MV-4-11 (cell line): Measurements from ENCODE around the gene RGS21.

Experiments
- DNase-seq: peaks from one replicate; lab custom pipeline; 2025; lab: John Stamatoyannopoulos, UW

The RGS21 gene

DNA sequence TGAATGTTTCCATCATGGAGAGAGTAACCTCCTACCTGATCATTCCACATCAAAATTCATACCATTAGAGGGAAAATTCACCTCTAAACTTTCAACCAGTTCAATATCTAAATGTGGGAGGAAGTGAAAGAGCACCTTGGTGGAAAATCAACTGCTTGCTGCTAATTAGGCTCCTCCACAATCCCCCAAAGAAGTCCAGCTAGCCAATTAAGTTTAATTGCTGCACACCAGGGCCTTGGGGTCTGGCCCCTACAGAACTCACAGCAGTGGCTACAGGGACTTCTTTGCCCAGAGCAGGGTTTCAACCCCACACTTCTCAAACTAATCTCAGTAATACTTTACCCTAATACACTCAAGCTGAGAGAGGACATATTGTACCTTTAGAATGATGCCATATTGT, 62.1 kb downstream of the RGS21 start:
- no peak for DNase-seq

DNA sequence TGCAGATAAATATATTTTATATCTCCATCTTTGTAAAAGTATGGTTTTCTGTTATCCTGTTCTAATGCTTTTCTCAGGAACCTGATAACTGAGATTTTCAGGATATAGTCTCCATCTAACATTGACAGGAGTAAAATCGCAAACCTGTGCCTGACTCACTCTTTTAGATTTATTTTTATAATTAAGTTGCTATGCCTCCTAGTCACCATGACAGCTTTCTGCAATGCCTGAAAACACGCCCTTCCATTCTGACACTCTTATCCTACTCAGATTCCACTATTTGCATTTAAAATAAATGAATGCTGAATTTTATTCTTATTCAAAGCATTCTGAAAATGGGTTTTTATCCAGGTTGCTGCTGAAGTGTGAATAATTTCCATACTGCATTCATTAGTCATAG, 62.8 kb downstream of the RGS21 start:
- DNase-seq = no peak

DNA sequence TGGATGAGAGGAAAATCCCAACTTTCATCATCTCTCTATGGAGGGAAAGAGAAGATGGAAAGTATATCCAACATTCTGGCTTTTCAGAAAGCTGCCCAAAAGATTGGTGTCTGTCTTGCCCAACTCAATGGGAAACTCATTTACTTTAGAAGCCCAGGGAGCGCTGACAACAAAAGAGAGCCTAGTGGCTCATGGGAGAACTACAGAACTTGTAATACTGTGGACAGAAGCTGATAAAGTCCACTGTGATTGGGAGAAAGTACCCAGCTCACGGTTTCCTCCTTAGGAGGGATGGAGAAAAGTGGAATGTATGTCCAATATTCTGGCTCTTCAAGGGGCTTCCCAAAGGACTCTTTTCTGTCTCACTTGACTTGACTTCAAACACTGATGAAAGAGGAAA, 66.0 kb downstream of the RGS21 start:
- no peak for DNase-seq

DNA sequence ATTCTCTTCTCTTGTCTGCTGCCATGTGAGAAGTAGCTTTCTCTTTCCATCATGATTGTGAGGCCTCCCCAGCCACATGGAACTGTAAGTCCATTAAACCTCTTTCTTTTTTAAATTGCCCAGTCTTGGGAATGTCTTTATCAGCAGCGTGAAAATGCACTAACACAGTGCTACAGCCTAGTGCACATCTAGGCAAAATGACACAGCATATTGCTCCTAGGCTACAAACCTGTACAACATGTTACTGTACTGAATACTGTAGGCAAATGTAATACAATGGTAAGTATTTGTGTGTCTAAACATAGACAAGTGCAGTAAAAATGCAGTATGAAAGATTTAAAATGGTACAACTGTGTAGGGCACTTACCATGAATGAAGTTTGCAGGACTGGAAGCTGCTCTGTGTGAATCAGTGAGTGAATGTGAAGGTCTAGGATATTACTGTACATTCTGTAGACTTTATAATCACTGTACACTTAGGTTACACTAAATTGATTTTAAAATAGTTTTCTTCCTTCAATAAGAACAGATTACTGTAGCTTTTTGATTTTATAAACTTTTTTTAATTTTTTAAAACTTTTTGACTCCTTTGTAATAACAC, 69.4 kb downstream of the RGS21 start:
- no peak for DNase-seq

DNA sequence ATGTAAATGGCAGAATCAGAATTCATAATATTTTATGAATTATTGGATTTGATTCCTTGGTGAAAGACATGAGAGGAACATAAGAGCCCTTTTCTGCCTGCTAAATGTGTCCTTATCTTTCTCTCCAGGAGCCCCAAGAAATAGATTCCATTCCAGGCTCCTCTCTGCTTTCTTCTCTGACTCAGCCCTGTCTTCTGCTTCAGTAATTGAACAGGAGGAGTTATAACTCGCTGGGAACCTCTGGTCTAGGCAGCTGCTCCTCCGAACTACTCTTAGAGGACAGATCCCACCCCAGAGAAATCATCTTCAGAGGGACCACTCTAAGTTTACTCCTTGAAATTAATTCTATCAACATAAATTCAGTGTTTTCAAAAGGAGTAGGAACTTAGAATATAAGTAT, 78.4 kb downstream of the RGS21 start:
- DNase-seq = no peak

DNA sequence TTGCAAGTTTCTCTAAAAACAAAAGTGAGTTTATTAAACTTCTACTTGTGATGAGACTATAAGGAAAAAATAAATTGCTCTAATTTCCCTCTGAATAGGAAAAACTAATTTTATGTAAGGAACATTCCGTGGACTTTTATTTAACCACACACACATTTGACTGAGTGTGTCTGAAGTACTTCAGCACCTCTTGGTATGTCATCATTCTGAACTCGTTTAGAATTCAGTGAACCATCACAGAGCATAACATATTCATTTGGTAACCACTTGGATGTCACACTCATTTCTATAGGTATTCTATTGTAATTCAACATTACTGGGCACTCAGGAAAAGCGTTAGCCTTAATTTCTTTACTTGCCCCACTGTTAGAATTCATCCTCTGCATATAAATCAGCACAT, 79.1 kb downstream of the RGS21 start:
- DNase-seq = no peak

- DNase-seq = no peak
These were observed 82.4 kb downstream of the RGS21 start for GRCh38 chr1:192399161-192399560.

DNA sequence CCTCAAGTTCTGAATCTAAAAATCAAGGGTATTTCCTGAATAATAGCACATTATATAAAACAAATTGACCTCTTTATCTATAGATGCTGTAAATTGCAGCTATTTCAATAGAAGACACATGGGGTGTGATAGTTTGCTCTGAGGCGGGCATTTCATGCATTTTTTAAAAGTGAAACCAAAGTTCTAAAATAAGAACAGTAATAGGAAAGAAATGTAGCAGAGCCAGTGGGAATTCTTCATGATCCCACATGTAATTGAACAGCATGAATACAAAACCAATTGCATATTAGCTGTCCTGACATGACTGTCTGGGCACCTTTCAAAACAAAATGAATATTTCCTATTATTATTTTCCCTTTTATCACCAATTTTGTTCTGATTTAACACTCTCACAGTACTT, 85.0 kb downstream of the RGS21 start:
- DNase-seq = no peak

GRCh38 chr1:192402571-192402970, 85.8 kb downstream of the RGS21 start:
- DNase-seq = no peak

GRCh38 chr1:192407206-192407605, 90.4 kb downstream of the RGS21 start:
- DNase-seq = no peak
